C4-2B (cell line): ENCODE data around the gene LITAFD.
"Not testable (repeated sequence)": the region's sequence is repeated elsewhere in the genome, so short reads cannot be mapped to it uniquely, and the experiment has no call there.

Experiments
- H3K27ac ChIP-seq: fragments of 450-650 bp; 2 replicates; pipeline ENCODE4 v1.5.1; 2017
- CTCF ChIP-seq: fragments of 450-650 bp; conservative IDR thresholded peaks from 2 replicates; pipeline ENCODE4 v1.5.1; 2017; ENCODE audit warnings: mild to moderate bottlenecking
- ZFX ChIP-seq: fragments of 450-650 bp; IDR thresholded peaks from 2 replicates; pipeline ENCODE4 v1.6.1; 2017

Gene LITAFD

GRCh38 chr16:8907096-8907495, 24.9 kb downstream of the LITAFD start:
- no peak overlapping the region for H3K27ac ChIP-seq
- TF ChIP-seq ZFX (no peak), CTCF (no peak)

GRCh38 chr16:8908810-8909468, 26.8 kb downstream of the LITAFD start:
- TF ChIP-seq CTCF, result no peak
- TF ChIP-seq ZFX, result no peak
- H3K27ac ChIP-seq, result no peak overlapping the region

GRCh38 chr16:8910811-8911210, 28.7 kb downstream of the LITAFD start:
- H3K27ac ChIP-seq, result no peak overlapping the region
- TF ChIP-seq CTCF, result no peak
- TF ChIP-seq ZFX, result no peak

GRCh38 chr16:8912793-8913192, 30.6 kb downstream of the LITAFD start:
- H3K27ac ChIP-seq, result no peak overlapping the region
- TF ChIP-seq CTCF (no peak), ZFX (no peak)

- TF ChIP-seq ZFX, result no peak
- no peak for TF ChIP-seq CTCF
Measured at GRCh38 chr16:8914098-8914497, 31.9 kb downstream of the LITAFD start.

GRCh38 chr16:8915722-8916301, 33.7 kb downstream of the LITAFD start:
- no peak for TF ChIP-seq CTCF
- TF ChIP-seq ZFX, result no peak
- H3K27ac ChIP-seq, result no peak overlapping the region

More at GRCh38 chr16:8914098-8914497, 31.9 kb downstream of the LITAFD start:
- H3K27ac ChIP-seq, result no peak overlapping the region

GRCh38 chr16:8916541-8917225, 34.5 kb downstream of the LITAFD start:
- no peak for TF ChIP-seq ZFX
- no peak for TF ChIP-seq CTCF
- no peak overlapping the region for H3K27ac ChIP-seq

- H3K27ac ChIP-seq, result not testable (repeated sequence)
Measured at GRCh38 chr16:8917336-8917735, 35.2 kb downstream of the LITAFD start.
